Measurements from ENCODE around the gene USP6NL.

GRCh38 chr10:11493646-11494045 is 117.8 kb downstream of the USP6NL start:
- TF ChIP-seq EZH2 (IDR thresholded peaks at IDR 0.05; ENCODE audit: low read depth) (no peak), CTCF (conservative IDR thresholded peaks at IDR 0.05) (no peak)
